Body of pancreas (tissue), 4 donors: ENCODE measurements around the gene TRAPPC6A.

Experiments used
- CTCF ChIP-seq, 7 experiments: fragments of 450-650 bp in 4 of 7; fragments of 200-600 bp in 3 of 7; sonication (generic) in 3 of 7; IDR thresholded peaks; one replicate each; pipeline ENCODE4 v1.5.1; 2016 to 2019; ENCODE audit warnings: antibody characterized with exemption in 7 of 7
- POLR2A ChIP-seq, 3 donors: fragments of 450-650 bp; IDR thresholded peaks; one replicate each; pipeline ENCODE4 v1.6.1; 2016; ENCODE audit warnings: antibody characterized with exemption in 3 of 3, mild to moderate bottlenecking in 2 of 3

GRCh38 chr19:45211751-45212381 is 33.8 kb upstream of the TRAPPC6A start:
- no peak for TF ChIP-seq CTCF (IDR thresholded peaks at IDR 0.05)
- TF ChIP-seq POLR2A (IDR thresholded peaks at IDR 0.05): no peak
